ENCODE data around the gene PRPF19.

PRPF19 gene

DNA sequence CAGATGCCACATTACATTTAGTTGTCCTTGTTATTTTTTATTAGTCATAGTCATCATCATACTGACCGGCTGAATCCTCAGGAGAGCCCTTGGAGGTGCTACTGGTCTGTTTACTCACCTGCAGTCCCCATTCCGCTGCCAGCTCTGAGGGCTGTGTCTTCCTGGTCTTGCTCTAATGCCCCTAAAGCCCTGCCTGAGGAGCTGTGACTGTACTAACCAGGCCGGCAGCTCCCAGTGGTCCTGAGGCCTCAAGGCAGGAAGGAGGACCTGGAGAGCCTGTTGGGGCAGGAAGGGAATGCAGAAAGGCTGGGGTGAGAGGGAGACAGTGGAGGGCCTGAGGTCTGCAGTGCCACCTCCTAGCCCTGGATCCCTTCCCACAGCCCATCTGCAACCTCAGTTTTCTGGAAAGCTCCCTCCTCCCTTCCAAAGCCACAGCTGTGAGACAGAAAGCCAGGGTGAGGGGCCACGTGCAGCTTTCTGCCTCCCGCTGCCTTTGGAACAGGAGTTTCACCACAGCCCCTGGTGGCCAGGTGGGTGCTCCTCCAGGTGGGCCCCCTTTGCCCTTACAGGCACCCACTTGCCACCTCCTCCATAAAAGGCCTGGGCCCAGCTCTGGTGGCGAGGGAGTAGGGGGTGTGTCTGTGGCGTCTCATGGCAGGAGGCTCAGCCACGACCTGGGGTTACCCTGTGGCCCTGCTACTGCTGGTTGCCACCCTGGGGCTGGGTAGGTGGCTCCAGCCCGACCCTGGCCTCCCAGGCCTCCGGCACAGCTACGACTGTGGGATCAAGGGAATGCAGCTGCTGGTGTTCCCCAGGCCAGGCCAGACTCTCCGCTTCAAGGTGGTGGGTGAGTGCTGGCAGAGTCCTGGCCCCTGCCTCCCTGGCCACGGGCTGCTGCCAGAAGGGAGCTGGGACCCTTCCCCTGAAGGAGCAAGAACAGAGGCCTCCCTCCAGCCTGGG lies 39.2 kb downstream of the PRPF19 start, which contains the start of gene ZP1:
ZP1 (plus strand) TSS at position 632 of the 960 bp plus-strand sequence; CDS start at position 652, 20 bp downstream.
- Histone ChIP-seq H3K27ac (peak within 1 kb of the TSS; percentile 78), H3K27me3 (no peaks in the 10 kb centered on the region), H3K36me3 (no peaks in the 10 kb centered on the region), H4K20me1 (no peaks in the 10 kb centered on the region), H3K4me2 (peak within 1 kb of the TSS; percentile 69), H3K9ac (peak within 1 kb of the TSS; percentile 59; the same call in 1 of the 2 replicates), H3K4me3 (no peak within 1 kb of the TSS), H3K4me1 (peaks cover 95% of the 10 kb centered on the region), H3K9me3 (no peaks in the 10 kb centered on the region)
- TF ChIP-seq Cebpa-rat (IDR thresholded peaks at IDR 0.05), result no peak

DNA sequence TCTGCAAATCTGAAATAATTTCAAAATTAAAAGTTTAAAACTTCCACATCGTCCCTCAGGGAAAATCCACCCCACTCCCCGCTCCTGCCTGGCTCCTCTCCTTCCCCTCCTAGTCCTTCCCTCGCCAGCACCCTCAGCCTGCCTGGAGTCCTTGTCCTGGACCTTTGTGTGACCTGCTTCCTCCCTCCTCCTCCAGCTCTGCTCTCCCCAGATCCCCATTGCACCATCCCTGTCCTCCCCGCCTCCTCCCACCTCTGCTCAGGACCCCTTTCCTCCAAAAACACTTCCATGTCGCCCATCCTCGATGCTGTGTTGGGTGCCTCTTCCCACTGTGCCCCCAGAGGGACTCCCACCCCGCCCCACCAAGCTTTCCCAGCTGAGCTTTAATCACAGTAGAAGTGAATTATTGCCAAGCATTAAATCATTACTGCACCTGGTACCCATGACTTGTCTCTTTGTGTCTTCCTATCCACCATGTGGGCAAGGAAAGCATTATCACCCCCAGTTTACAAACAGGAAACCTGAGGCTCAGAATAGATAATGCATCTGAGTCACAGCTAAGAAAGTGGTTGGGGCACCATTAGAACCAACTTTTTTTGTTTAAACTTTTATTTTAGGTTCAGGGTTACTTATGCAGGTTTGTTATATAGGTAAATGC lies 41.4 kb downstream of the PRPF19 start:
- Histone ChIP-seq H3K9me3 (no peaks in the 10 kb centered on the region), H3K27ac (no peak overlapping the region; the same call in 1 of the 2 replicates), H3K36me3 (no peaks in the 10 kb centered on the region), H3K27me3 (no peaks in the 10 kb centered on the region), H3K4me2 (peak overlapping the region; percentile 61), H3K9ac (no peak overlapping the region), H4K20me1 (no peaks in the 10 kb centered on the region), H3K4me1 (peaks cover 94% of the 10 kb centered on the region), H3K4me3 (no peak overlapping the region)
- TF ChIP-seq Cebpa-rat (IDR thresholded peaks at IDR 0.05), result no peak

GRCh38 chr11:60863550-60864521 lies 42.5 kb downstream of the PRPF19 start:
- H4K20me1 ChIP-seq, result no peaks in the 10 kb centered on the region

GRCh38 chr11:60862171-60862570 lies 44.2 kb downstream of the PRPF19 start:
- Histone ChIP-seq H4K20me1 (no peaks in the 10 kb centered on the region), H3K36me3 (no peaks in the 10 kb centered on the region), H3K9ac (no peak overlapping the region), H3K9me3 (no peaks in the 10 kb centered on the region), H3K4me2 (peak overlapping the region; percentile 92), H3K27ac (peak overlapping the region; percentile 83; the same call in 1 of the 2 replicates), H3K4me1 (peaks cover 96% of the 10 kb centered on the region), H3K4me3 (no peak overlapping the region), H3K27me3 (no peaks in the 10 kb centered on the region)
- TF ChIP-seq Cebpa-rat (IDR thresholded peaks at IDR 0.05), result no peak

More at GRCh38 chr11:60863550-60864521, 42.5 kb downstream of the PRPF19 start:
- TF ChIP-seq Cebpa-rat (IDR thresholded peaks at IDR 0.05), result no peak
- Histone ChIP-seq H3K9me3 (no peaks in the 10 kb centered on the region), H3K4me2 (peak overlapping the region; percentile 61), H3K27ac (peak overlapping the region; percentile 8; the same call in 1 of the 2 replicates), H3K36me3 (no peaks in the 10 kb centered on the region), H3K9ac (no peak overlapping the region), H3K4me1 (peaks cover 96% of the 10 kb centered on the region), H3K4me3 (no peak overlapping the region), H3K27me3 (no peaks in the 10 kb centered on the region)

DNA sequence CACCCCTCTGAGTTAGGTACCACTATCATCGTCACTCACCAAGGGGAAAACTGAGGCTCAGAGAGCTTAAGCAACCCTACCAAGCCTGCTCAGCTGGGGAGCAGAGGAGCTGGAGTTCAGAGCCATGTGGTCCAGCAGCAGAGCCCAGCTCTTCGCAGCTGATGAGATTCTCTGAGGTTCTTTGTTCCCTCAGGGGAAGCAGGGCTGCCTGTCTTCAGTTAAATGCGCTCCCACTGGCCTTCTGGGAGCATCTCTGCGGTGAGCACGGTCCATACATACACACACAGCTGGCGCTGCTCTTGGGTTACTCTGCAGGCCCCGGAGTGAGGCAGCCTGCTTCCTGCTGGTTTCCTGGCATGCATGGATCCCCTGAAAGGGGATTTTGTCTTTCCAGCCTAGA lies 45.4 kb downstream of the PRPF19 start:
- Histone ChIP-seq H4K20me1 (no peaks in the 10 kb centered on the region), H3K4me2 (peak overlapping the region; percentile 92), H3K4me3 (peak overlapping the region; percentile 56; the same call in 1 of the 2 replicates), H3K4me1 (peaks cover 96% of the 10 kb centered on the region), H3K27me3 (no peaks in the 10 kb centered on the region), H3K27ac (peak overlapping the region; percentile 83), H3K36me3 (no peaks in the 10 kb centered on the region), H3K9me3 (no peaks in the 10 kb centered on the region), H3K9ac (peak overlapping the region; percentile 53; the same call in 1 of the 2 replicates)
- TF ChIP-seq Cebpa-rat (IDR thresholded peaks at IDR 0.05), result peak; percentile 63; the same call in 1 of the 2 replicates

- peak overlapping the region; percentile 60; the same call in 1 of the 2 replicates for H3K9ac ChIP-seq
- no peaks in the 10 kb centered on the region for H3K36me3 ChIP-seq
- no peak for TF ChIP-seq Cebpa-rat (IDR thresholded peaks at IDR 0.05)
- H3K4me1 ChIP-seq, result peaks cover 98% of the 10 kb centered on the region
- peak overlapping the region; percentile 83 for H3K27ac ChIP-seq
- no peaks in the 10 kb centered on the region for H4K20me1 ChIP-seq
- H3K27me3 ChIP-seq, result no peaks in the 10 kb centered on the region
- peak overlapping the region; percentile 92 for H3K4me2 ChIP-seq
- H3K4me3 ChIP-seq, result peak overlapping the region; percentile 5; the same call in 1 of the 2 replicates
- no peaks in the 10 kb centered on the region for H3K9me3 ChIP-seq
Observed at GRCh38 chr11:60859616-60860250, 46.7 kb downstream of the PRPF19 start.

GRCh38 chr11:60858731-60859464 lies 47.5 kb downstream of the PRPF19 start:
- Histone ChIP-seq H3K9ac (peak overlapping the region; percentile 29; the same call in 1 of the 2 replicates), H3K27ac (peak overlapping the region; percentile 83), H3K9me3 (no peaks in the 10 kb centered on the region), H3K4me2 (peak overlapping the region; percentile 92), H4K20me1 (no peaks in the 10 kb centered on the region), H3K27me3 (no peaks in the 10 kb centered on the region), H3K4me3 (no peak overlapping the region; the same call in 1 of the 2 replicates), H3K36me3 (no peaks in the 10 kb centered on the region), H3K4me1 (peaks cover 98% of the 10 kb centered on the region)
- no peak for TF ChIP-seq Cebpa-rat (IDR thresholded peaks at IDR 0.05)

DNA sequence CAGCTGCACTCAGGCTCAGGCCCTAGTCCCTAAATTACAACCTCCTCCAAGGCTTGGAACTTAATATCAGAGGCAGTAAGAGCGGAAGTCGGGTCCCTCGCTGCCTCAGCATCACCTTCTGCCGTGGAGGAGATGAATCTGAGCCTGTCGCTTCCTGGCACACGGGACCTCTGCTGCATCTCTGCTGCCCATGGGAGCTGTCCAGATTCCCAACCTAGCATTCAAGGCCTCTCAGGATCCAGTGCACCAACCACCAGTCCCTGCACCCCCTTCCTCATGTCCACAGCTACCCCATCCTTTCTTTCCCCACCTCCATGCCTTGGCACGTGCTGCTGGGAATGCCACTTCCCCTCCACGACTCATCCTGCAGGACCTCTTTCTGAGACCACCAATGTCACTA lies 48.1 kb downstream of the PRPF19 start:
- peak overlapping the region; percentile 92 for H3K4me2 ChIP-seq
- no peak overlapping the region; the same call in 1 of the 2 replicates for H3K4me3 ChIP-seq
- H3K9me3 ChIP-seq, result no peaks in the 10 kb centered on the region
- peaks cover 98% of the 10 kb centered on the region for H3K4me1 ChIP-seq
- no peaks in the 10 kb centered on the region for H3K27me3 ChIP-seq
- no peaks in the 10 kb centered on the region for H4K20me1 ChIP-seq
- TF ChIP-seq Cebpa-rat (IDR thresholded peaks at IDR 0.05), result no peak
- peaks cover 3% of the 10 kb centered on the region for H3K36me3 ChIP-seq
- H3K27ac ChIP-seq, result peak overlapping the region; percentile 83
- peak overlapping the region; percentile 29; the same call in 1 of the 2 replicates for H3K9ac ChIP-seq

All from BLaER1 (cell line).